T-helper 2 cell (primary cell): ENCODE data around the gene RNF6.
A peak's percentile ranks its signal among the peaks of the same experiment; 100 is the strongest.
"Not testable (repeated sequence)": the region's sequence is repeated elsewhere in the genome, so short reads cannot be mapped to it uniquely, and the experiment has no call there.

Experiments
- DNase-seq, 5 experiments: peaks; one replicate each; pipeline versions ENCODE4 v3.0.0 to v3.0.0-alpha.2; 2012 to 2022
- total RNA-seq, 2 donors: gene quantifications; one replicate each; lab custom pipeline; 2026; lab: John Stamatoyannopoulos, UW

RNF6 gene
- 68.3 to 76.7 reads per million in 2 donors for total RNA-seq

DNA sequence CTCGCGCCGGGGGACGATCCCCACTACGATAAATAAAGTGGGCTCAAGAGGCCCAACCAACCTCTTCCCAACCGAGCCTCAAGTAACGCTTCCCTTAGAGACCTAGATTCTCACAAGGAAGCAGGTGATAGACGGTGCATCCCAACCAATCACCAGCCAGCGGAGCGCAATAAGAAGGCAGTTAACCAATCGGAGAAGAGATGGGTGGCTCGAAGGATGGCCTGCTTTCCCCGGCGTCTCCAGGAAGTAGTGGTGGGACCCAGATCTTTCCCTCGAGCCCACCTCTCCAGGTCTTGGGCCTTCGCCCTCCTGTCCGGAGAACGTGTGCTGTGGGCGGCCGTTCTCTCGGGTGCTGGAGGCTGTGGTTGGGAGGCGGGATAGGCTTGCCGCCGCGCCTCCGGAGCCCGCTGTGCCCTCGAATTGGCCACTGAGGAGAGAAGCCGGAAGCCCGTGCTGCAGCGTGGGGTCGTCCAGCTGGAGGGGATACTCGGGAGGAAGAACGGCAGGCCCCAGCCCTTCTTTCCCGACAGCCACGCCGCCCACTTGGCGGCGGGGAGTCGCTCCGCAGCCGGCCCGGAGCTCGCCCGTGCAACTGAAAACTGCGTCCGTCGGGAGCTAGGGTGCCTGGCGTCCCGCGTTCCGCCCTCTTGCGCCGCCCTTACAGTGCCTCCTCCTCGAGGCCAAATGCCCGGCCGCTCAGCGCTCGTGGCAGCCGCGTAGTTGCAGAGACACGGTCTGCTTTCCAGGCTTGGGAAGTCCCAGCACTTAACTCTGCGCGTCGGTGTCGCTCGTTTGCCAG lies at the start of gene RNF6:
Gene RNF6 (minus strand): TSS at position 594 of the 799 bp plus-strand sequence. CDS start 2,665 bp downstream, outside the sequence.
- DNase-seq: peak; percentile 60 to 97 (median 82)

DNA sequence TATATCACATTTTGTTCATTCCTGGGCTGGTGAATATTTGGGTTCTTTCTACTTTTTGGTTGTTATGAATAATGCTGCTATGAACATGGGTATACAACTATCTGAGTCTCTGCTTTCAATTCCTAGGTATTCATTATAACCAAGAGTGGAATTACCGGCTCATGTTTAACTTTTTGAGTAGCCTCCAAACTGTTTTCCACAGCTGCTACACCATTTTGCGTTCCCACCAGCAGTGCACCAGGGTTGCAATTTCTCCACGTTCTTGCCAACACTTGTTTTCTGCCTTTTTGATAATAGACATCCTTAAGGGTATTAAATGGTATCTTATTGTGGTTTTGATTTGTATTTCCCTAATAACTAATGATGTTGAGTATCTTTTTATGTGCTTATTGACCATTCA lies 48.6 kb upstream of the RNF6 start:
- DNase-seq: no peak

DNA sequence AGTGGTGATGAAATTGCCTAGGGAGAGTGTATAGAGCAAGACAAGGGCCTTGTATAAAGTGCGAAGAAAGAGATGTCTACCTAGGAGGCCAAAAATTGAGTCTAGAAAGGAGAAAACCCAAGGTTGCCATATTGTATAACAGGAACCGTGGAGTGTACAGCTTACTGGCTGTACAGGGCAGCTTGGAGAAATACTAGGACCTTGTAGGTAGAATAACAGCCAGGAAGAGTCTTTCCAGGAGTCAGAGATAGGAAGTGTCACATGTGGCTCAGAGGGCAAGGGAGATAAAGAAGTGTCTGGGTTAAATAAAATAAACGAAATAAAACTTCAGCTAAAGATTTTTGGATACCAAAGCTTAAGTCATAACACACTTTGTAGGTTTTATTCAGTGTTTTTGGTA lies 44.2 kb upstream of the RNF6 start:
- no peak for DNase-seq

DNA sequence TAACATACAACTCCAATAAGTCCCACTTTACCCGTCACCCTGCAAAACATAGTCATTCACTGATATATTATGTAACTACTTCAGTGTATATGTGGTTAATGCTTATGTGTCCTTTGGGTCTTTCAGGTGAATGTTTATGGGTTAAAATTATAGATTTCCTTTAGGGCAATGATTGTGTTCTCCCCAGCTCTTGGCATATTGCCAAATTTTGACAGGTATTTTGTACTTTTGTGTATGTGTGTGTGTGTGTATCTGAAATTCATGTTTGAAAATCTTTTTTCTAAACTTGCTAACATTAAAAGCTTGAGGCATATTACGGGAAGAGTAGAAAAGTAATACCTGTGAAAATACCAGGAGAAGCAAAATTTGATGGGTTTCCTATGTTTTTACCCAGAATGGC lies 40.0 kb upstream of the RNF6 start:
- no peak for DNase-seq

DNA sequence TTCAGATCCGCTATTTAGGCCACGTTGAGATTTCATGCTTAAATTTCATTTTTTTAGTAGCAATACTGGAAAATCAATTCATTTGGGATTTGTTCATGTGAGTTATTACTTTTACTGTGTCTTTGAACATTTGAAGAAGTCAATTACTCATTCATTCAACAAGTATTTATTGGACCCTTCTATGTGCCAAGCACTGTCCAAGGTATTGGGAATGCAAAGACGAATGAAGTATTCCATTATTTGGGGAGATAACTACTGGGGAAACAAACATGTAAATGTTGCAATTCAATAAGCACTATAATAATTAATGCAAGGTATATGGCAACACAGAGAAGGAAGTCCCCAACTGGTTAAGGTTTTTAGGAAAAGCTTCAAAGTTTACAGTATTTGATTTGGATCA lies 37.5 kb upstream of the RNF6 start:
- no peak for DNase-seq

DNA sequence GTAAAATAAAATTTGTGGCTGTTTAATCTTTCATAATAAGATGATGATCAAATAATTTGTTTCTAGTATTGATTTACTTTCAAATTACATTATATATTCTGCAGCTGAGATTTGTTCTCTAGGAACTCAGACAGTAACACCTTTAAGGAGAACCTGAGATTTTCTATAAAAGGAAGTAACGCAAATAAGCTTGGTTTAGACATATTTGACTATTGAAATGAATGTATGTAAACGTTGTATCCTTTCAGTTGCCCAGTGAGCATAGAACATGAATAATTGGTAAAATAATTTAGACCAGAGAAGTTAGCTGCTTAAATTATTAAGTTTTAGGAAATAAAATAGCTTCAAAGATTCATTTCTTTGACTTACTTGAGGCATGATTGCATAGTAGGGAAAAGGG lies 34.9 kb upstream of the RNF6 start:
- DNase-seq: peak in 1 of 5 experiments; percentile 14

DNA sequence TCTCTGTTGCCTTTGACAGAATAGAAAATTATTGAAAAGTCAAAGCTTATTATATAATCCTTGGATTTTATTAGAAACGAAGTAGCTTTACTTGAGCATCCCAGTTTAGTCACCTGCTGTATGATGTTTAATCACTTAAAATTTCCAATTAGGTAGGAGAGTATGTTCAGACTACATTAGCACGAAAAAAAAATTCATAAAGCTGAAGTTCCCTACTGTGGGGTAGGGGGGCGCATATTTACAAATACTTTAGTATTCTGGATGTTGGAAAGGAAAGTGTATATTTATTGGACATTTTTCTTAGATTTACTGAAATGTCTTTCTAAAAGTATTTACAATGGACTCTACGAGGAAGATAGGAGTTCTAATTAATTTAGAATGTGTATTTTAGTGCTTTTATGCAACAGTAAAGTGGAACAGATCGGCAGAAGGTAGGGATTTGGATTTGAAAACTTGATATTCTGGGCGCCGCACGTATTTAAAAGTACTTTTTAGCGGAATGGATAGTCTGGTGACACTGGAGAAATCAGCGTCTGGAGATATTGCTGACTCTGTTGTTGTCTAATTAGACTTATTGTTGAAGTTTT lies 33.7 kb upstream of the RNF6 start:
- DNase-seq: no peak

DNA sequence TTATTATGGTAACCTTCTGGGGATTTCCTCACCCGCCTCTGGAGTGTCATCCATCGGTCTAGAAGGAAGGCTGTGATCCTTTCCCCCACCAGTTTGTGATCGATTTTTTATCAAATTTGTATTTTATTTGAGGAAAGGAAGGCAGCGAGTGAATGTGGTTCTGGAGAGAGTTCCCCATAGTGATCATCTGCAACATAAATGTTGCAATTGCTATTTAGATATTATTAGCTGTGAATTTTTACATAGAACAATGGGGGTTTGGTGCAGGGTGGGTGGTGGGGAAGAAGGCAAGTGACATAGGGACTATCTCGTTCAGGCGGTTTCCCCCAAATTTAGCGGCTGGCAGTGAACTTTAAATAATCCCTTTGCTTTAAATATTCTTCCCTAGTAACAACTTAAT lies 33.0 kb upstream of the RNF6 start:
- DNase-seq: no peak

DNA sequence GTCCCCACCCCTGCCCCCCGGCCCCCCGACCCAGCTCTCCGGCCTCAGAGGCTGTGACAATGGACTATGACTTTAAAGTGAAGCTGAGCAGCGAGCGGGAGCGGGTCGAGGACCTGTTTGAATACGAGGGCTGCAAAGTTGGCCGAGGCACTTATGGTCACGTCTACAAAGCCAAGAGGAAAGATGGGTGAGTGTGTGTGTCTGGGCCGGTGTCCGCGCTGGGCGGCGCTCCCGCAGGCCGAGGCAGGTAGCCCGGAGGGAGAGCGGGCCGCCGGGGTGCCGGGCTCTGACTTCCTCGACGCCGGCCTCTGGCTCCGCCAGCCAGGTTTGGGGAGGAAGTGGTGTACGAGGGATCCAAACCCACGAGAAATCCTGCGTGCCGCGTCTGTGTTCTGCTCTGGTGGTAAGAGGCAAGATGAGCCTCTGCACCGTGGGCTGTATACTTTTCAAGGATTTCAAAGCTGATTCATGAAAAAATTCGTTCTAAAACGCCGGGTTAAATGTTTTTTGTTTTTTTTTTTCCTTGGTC lies 32.5 kb upstream of the RNF6 start:
- peak; percentile 21 to 76 (median 54) for DNase-seq

DNA sequence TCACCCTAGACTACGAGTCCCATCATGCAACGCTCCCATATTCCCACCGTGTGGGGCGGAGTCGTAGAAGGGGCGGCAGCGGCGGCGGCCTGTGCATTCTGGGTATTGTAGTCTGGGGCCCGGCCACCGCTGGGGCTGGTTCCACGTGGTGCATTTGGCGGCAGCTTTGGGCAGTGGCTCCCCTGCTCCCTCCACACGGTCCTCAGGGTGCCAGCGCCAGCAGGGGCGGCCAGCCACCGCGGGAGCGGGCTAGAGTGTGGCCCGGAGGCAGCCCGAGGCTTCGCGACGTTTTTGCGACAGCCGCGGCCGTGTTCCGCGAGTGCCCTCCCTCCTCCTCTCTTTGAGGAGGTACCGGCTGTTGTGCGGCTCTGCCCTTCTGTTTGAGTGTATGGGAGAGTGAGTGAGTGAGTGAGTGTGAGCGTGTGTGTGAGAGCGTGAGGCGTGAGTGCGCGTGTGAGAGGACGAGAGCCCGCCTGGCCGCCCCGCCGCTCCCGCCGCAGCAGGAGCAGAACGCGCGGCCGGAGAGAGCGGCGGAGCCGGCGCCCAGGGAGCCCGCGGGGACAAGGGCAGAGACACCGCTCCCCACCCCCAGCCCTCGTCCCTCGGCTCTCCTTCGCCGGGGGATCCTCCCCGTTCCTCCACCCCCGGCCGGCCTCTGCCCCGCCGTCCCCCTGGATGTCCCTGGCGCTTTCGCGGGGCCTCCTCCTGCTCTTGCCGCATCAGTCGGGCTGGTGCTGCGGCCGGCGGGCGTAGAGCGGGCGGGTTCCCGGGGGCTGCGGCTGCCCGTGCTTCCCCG lies 31.9 kb upstream of the RNF6 start, which contains the start of gene CDK8:
Gene CDK8 (plus strand): TSS at position 343 of the 796 bp plus-strand sequence. CDS start 513 bp downstream, outside the sequence.
- DNase-seq: peak; percentile 73 to 97 (median 85)

DNA sequence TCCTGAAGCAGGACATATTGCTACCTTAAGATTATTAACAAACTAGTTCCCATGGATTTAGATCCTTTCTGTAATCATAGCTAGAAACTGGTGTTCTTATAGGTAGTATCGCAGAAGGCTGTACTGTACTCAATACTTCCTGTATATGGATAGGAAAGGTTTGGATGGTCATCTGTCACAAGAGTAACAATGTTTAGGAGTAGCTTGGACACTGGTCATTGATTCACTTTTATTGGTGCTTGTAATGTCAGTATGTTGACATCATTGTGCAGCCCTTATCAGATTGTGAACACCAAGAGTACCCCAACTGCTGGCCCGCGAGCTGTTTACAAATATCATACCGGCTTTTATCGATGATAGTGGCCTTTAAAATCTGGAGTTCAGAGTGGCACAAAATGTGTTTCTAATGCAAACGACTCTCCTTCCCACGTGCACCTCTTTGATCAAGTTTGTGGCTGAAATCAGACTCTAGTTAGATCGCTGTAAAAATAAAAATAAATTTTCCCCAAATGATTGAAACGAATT lies 31.2 kb upstream of the RNF6 start:
- DNase-seq: no peak

DNA sequence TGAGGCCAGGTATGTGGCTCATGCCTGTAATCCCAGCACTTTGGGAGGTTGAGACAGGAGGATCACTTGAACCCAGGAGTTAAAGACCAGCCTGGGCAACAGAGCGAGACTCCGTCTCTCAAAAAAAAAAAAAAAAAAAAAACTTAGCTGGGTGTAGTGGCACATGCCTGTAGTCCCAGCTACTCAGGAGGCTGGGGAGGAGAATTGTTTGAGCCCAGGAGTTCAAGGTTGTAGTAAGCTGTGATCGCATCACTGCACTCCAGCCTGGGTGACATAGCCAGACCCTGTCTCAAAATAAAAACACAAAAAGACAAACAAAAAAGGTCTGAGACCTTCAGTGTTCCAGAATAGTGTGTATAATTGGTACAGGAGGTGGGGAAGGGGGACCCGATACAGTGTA lies 29.9 kb upstream of the RNF6 start:
- not testable (repeated sequence) for DNase-seq

DNA sequence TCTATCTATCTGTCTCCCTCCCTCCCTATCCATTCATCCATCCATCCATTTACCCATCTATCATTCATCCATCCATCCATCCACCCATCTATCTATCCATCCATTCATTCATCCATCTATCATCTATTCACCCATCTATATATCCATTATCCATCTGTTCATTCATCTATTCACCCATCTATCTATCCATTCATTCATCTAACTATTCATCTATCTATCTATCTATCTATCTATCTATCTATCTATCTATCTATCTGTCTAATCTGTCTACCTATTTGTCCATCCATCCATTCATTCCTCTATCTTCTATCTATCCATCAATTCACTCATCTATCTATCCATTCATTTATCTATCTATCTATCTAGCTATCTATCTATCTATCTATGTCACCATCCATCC lies 27.4 kb upstream of the RNF6 start:
- no peak for DNase-seq

DNA sequence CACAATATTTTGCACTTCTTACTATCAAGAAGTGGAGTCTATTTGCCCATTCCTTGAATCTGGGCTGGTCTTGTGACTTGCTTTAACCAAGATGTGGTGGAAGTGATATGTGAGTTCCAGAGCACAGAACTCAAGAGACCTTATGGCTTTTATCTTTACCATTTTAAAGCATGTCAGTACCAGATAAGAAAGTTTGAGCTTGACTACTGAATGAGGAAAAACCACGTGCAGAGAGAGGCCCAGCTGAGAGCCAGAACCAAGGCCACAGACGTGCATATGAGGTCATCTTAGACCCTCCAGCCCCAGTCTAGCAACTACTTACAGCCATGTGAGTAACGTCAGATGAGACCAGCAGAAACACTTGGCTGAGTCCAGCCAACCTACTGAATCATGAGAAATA lies 25.5 kb upstream of the RNF6 start:
- no peak for DNase-seq

DNA sequence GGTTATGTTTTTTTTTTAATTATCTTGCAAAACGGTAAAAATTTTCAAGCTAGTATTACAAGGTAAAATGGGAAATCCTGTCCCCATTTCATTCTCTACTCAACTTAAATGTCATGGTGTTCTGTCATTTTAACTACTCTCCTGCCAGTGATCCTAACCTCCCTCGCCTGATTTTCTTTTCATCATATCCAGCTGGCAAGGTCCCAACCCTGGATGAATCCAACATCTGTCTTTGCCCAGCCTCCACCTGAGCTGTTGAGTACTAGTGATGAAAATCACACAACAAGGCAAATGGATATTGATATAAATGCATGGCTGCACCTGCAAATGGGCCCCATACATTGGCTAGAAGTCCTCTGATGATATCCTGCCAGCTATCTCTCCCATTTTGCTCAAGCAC lies 24.9 kb upstream of the RNF6 start:
- DNase-seq: no peak

DNA sequence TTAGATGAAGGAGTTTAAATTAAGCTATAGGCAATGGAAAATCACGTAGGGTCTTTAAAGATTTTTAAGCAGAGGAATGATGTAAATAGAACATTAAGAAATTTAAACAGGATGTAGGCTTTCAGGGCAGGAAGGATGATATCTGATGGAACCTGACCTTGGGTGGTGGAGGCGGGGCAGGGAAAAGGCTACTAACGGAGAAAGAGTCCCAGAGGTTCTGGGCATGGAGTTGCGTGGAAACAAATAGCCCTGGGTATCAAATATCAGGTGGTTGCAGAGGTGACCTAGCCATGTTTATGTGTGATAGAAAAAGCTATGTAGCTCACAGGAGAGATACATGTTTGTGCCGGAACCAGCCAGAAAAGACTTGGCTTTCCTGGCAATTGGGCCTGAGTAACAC lies 24.0 kb upstream of the RNF6 start:
- no peak for DNase-seq

DNA sequence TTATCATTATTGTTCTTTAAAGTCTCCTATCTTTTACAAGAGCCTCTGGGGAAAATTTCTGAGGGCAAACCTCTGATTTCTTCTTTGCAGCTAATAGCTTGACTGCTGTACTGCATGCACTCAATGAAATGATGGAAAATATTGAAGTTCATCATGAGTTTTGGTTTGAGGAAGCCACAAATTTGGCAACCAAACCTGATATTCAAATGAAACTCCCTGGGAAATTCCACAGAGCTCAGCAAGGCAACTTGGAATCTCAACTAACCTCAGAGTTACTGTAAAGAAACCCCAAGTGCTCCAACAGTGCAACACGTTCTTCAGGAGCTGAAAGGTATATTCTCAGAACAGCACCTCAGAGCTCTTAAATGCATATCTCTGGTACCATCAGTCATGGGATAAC lies 14.2 kb upstream of the RNF6 start:
- no peak for DNase-seq

DNA sequence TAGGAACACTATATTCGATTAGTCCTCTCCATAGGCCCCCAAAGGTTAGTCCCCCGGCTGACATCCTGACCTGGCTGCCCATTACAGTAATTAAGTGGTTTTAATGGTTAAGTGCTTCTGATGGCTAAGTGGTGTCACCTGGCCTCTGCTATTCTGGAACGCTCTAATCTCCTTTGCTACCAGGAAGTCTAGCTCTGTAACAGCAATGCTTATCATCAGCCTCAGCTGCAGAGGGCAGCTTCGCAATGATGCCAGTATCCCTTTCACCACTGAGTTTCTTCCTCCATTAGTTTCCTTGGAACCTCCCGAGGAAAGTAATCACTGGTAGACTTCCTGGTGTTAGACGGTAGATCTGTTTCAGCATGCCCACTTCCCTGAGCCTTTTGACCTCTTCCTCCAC lies 8.6 kb upstream of the RNF6 start:
- no peak for DNase-seq

DNA sequence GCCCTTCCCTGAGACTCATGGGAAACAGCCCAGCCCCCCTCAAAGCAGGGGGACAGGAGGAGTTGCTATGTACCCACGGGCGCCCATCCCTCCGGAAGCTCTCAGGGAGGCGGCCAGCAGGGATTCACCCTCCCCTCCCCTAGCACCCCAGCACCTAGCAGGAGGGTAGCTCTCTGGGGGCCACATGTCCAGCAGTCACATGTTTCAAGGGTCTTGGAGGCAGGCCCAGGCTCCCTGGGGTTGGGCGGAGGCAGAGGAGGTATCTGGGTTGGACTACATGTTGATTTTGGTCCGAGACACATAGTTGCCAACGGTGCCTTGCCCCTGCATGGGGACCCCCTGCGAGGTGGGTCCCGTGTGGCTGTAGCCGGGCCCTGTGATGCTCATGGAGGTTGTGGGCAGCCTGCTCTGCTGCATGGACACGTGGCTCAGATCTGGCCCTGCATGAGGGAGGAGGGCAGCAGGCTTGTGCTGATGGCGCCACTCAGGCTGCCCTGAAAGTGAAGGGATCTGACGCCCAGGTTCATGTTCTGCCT lies 7.0 kb upstream of the RNF6 start:
- DNase-seq: no peak

DNA sequence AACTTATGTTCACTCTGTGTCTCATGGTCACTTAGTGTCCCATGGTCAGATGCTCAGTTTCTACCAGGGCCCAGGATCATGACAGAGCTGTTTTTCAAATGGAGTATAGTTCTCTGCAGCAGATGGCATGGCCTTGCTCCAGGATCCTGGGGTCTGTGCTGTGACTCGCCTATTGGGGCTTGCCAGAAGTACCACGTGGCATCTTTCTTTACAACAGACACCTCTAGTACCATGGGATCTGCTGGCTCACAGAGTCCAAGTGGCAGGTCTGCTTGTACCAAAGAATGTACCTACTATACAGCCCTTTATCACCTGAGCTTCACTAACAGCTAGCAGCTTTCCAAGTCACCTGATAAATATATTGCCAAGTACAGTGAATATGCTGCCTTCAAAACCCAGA lies 6.0 kb upstream of the RNF6 start:
- DNase-seq: no peak

DNA sequence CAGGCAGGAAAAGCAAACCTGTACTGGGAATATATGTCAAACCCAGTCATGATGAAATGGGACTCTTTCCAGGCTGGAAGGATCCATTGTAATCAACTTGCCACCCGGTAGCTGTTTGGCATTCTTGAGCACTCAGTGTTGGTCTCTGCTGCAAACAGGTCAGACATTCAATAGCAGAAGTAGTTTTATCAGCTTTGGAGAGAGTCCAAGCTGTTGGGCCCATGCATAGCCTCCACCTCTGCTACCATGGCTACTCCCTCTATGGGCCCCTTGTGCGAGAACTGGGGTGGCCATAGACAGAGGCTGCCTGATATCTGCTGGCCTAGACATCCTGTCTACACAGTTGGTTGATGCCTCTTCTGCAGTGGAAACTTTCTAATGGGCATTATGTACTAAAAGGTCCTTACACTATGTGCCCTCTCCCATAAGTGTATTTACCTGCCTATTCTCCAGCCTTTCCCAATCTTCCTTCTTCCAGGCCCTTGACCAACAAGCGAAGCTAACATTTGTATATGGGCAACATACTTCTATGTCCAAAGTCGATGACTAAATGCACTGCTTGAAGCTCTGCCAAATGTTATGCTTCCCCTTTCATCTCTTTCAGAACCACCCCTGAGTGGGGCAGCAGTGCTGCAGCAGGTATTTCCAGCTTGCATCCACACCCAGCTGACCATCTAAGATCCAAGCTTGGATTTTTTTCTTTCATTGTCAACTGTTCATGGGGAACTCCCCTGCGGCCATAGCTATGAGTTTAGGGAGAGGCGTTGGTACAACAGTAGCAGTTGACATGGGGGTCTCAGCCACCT lies 5.3 kb upstream of the RNF6 start:
- no peak for DNase-seq
